HL-60 (cell line): ENCODE measurements around the gene BCL6B.

ENCODE experiments used
- DNase-seq, 2 experiments: peaks; one replicate each; pipeline ENCODE4 v3.0.0-alpha.2; 2010 to 2020; ENCODE audit warnings: low read depth in 1 of 2, low spot score in 1 of 2
- H3K27ac ChIP-seq: fragments of 250-450 bp; sonication (Bioruptor Pico); replicated peaks from 2 replicates; pipeline ENCODE4 v1.5.1; 2020; ENCODE audit warnings: mild to moderate bottlenecking, moderate library complexity
- H3K27me3 ChIP-seq: fragments of 250-450 bp; sonication (Bioruptor Pico); 2 replicates; pipeline ENCODE4 v1.5.1; 2021; ENCODE audit warnings: mild to moderate bottlenecking, moderate library complexity; ENCODE audit not compliant: insufficient read depth, poor library complexity, severe bottlenecking
- H3K4me3 ChIP-seq: replicated peaks from 2 replicates; pipeline ENCODE4 v1.5.1; 2011; ENCODE audit warnings: mild to moderate bottlenecking, control low read depth, low read length; ENCODE audit not compliant: insufficient read depth
- GABPA ChIP-seq: IDR thresholded peaks from 2 replicates; pipeline ENCODE4 v1.6.1; 2012; ENCODE audit warnings: low read depth
- POLR2AphosphoS5 ChIP-seq: IDR thresholded peaks from 2 replicates; pipeline ENCODE4 v1.6.1; 2012; ENCODE audit warnings: low read depth
- SPI1 ChIP-seq: IDR thresholded peaks from 2 replicates; pipeline ENCODE4 v1.6.1; 2012; ENCODE audit warnings: low read depth, mild to moderate bottlenecking, borderline replicate concordance
- TF ChIP-seq, protein P1 (sequence below): IDR thresholded peaks from 2 replicates; pipeline ENCODE4 v1.6.1; 2012; ENCODE audit warnings: low read depth; ENCODE audit not compliant: insufficient replicate concordance
- TF ChIP-seq, protein P2 (sequence below): IDR thresholded peaks from one replicate; pipeline ENCODE4 v1.5.1; 2011; ENCODE audit warnings: low read length, control low read depth, inconsistent platforms; ENCODE audit not compliant: insufficient read depth

The BCL6B gene

DNA sequence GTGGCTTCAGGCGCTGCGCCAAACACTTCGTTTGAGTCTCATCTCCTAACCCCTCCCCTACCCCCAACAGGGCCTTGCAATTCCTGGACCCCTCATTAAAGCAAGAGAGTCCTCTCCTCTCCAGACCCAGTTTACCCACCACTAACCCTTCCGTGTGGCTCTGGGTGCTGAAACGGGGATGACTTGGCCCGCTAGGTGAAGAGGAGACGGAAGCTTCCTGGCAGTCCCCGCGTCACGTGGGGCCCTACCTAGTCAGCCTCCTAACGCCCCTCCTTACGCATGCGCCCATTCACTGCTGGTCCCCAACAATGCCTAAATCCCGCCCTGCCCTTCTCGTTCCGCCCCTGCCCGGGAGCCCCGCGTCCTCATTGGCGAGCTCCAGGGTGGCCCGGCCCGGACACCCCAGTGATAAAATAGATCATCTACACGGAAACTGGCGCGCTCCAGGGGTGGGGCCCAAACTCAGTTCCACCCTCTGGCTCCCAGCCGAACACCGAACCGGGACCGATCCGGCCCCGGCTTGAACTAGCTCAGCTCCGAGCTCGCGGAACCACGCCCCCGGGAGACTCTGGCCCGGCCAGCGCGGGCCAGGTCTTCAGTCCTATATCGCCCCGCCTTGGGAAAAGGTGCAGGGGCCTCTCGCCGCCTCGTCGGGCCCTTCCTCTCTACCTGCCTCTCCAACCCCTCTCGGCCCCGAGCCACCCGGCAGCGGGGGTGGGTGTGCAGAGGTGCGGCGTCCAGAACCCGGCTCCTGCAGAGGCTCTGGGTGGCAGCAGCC, 12.9 kb downstream of the BCL6B start, which contains the start of gene SLC16A13:
Gene SLC16A13, plus strand, starts transcription at position 425 of the 778 bp plus-strand sequence. CDS start 368 bp downstream, outside the sequence.
- H3K27ac ChIP-seq: peak within 1 kb of the TSS; percentile 81
- peak within 1 kb of the TSS; percentile 65 for H3K4me3 ChIP-seq
- peak; percentile 86 to 92 for DNase-seq
- TF ChIP-seq POLR2AphosphoS5 (peak; percentile 71; the same call in 1 of the 2 replicates), SPI1 (no peak)
- TF ChIP-seq, protein P1, sequence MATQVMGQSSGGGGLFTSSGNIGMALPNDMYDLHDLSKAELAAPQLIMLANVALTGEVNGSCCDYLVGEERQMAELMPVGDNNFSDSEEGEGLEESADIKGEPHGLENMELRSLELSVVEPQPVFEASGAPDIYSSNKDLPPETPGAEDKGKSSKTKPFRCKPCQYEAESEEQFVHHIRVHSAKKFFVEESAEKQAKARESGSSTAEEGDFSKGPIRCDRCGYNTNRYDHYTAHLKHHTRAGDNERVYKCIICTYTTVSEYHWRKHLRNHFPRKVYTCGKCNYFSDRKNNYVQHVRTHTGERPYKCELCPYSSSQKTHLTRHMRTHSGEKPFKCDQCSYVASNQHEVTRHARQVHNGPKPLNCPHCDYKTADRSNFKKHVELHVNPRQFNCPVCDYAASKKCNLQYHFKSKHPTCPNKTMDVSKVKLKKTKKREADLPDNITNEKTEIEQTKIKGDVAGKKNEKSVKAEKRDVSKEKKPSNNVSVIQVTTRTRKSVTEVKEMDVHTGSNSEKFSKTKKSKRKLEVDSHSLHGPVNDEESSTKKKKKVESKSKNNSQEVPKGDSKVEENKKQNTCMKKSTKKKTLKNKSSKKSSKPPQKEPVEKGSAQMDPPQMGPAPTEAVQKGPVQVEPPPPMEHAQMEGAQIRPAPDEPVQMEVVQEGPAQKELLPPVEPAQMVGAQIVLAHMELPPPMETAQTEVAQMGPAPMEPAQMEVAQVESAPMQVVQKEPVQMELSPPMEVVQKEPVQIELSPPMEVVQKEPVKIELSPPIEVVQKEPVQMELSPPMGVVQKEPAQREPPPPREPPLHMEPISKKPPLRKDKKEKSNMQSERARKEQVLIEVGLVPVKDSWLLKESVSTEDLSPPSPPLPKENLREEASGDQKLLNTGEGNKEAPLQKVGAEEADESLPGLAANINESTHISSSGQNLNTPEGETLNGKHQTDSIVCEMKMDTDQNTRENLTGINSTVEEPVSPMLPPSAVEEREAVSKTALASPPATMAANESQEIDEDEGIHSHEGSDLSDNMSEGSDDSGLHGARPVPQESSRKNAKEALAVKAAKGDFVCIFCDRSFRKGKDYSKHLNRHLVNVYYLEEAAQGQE: peak; percentile 18
- H3K27me3 ChIP-seq: no peaks in the 10 kb centered on the region

DNA sequence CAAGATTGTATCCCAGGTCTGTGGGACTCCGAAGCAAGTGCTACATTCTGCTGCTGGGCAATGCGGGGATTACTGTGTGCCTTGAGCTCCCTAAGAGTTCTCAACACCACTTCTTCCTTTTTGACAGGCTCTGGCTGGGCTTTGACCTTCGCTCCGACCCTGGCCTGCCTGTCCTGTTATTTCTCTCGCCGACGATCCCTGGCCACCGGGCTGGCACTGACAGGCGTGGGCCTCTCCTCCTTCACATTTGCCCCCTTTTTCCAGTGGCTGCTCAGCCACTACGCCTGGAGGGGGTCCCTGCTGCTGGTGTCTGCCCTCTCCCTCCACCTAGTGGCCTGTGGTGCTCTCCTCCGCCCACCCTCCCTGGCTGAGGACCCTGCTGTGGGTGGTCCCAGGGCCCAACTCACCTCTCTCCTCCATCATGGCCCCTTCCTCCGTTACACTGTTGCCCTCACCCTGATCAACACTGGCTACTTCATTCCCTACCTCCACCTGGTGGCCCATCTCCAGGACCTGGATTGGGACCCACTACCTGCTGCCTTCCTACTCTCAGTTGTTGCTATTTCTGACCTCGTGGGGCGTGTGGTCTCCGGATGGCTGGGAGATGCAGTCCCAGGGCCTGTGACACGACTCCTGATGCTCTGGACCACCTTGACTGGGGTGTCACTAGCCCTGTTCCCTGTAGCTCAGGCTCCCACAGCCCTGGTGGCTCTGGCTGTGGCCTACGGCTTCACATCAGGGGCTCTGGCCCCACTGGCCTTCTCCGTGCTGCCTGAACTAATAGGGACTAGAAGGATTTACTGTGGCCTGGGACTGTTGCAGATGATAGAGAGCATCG, 15.4 kb downstream of the BCL6B start:
- TF ChIP-seq SPI1: no peak
- TF ChIP-seq GABPA: no peak
- TF ChIP-seq, protein P1: no peak
- TF ChIP-seq, protein P2, sequence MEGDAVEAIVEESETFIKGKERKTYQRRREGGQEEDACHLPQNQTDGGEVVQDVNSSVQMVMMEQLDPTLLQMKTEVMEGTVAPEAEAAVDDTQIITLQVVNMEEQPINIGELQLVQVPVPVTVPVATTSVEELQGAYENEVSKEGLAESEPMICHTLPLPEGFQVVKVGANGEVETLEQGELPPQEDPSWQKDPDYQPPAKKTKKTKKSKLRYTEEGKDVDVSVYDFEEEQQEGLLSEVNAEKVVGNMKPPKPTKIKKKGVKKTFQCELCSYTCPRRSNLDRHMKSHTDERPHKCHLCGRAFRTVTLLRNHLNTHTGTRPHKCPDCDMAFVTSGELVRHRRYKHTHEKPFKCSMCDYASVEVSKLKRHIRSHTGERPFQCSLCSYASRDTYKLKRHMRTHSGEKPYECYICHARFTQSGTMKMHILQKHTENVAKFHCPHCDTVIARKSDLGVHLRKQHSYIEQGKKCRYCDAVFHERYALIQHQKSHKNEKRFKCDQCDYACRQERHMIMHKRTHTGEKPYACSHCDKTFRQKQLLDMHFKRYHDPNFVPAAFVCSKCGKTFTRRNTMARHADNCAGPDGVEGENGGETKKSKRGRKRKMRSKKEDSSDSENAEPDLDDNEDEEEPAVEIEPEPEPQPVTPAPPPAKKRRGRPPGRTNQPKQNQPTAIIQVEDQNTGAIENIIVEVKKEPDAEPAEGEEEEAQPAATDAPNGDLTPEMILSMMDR: no peak
- no peak for TF ChIP-seq POLR2AphosphoS5
- Histone ChIP-seq H3K4me3 (no peak overlapping the region), H3K27ac (no peak overlapping the region), H3K27me3 (peaks cover under 1% of the 10 kb centered on the region)
- no peak for DNase-seq

DNA sequence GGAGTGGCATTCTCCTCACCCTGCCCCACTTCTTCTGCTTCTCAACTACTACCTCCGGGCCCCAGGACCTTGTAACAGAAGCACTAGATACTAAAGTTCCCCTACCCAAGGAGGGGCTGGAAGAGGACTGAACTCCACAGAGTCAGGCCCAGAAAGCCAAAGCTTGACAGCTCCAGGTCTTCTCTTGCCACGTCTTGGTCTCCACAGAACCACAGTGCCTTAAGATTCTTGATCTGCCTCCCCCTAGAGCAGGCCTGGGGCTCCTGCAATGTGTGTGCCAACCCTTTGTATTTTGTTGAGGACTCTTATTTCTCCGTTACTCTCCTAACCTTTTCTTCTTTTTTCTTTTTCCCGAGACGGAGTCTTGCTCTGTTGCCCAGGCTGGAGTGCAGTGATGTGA, 17.0 kb downstream of the BCL6B start:
- Histone ChIP-seq H3K4me3 (no peak overlapping the region), H3K27ac (no peak overlapping the region), H3K27me3 (peaks cover 9% of the 10 kb centered on the region)
- no peak for DNase-seq
- no peak for TF ChIP-seq GABPA
- TF ChIP-seq, protein P2: no peak
- TF ChIP-seq SPI1: no peak
- TF ChIP-seq, protein P1: no peak
- TF ChIP-seq POLR2AphosphoS5: no peak
